LHCN-M2 (cell line): ENCODE data around the gene LRRC55. TPM values are rescaled to one million over a fixed set of nuclear protein-coding genes. Genes with fewer than 3 reads are reported as not detected.

Source experiments
- DNase-seq: peaks from one replicate; pipeline ENCODE4 v3.0.0-alpha.2; 2012; ENCODE audit warnings: low read depth
- total RNA-seq: library from RNA; depleted of rRNA; stranded (reverse); fragments of >200 nt; gene quantifications from 2 replicates; pipeline ENCODE4 v1.2.3, GENCODE V29; 2014; rRNA removed

The LRRC55 gene
- total RNA-seq, 1 experiment from 2014 or later: not detected

DNA sequence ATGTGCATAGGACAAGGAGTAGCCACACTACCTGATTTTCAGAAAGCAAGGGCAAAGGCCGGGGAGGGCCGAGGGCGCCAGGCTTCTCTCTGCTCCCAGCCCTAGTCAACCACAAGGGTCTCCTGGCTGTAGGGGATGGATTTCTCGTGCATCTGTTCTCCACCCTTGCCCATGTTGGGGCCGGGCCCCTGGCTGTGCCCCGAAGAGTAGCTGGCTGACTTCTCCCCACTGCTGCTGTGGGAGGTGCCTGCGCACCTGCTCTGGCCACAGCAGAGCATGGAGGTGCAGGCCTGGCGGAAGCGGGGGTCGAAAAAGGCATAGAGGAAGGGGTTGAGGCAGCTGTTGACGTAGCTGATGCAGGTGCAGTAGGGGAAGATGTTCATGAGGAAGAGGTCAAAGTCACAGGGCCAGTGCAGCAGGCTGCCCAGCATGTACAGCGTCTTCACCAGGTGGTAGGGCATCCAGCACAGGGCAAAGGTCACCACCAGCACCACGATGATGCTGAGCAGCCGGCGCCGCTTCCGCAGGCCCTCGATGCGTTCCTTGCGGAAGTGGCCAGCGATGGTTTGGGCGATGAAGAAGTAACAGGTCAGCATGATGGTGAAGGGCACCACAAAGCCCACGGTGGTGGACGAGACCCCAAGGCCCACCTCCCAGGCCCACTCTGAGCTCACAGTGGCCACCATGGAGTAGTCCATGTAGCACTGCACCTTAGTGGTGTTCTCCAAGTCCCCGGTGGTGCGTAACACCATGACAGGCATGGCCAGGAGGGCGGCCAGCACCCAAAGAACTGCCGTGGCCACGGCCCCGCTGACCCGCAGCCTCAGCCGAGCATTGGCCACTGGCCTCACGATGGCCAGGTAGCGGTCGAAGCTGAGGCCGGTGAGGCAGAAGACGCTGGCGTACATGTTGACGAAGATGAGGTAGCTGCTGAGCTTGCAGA is 54.3 kb downstream of the LRRC55 start:
- no peak for DNase-seq

- DNase-seq: no peak
Measured at GRCh38 chr11:57237204-57237681, 55.5 kb downstream of the LRRC55 start, which contains the start of gene APLNR. TSS of gene APLNR (minus strand) at chr11:57237250. CDS start at chr11:57237004, 246 bp downstream.

- DNase-seq: no peak
Measured at GRCh38 chr11:57239348-57239747, 57.6 kb downstream of the LRRC55 start.

DNA sequence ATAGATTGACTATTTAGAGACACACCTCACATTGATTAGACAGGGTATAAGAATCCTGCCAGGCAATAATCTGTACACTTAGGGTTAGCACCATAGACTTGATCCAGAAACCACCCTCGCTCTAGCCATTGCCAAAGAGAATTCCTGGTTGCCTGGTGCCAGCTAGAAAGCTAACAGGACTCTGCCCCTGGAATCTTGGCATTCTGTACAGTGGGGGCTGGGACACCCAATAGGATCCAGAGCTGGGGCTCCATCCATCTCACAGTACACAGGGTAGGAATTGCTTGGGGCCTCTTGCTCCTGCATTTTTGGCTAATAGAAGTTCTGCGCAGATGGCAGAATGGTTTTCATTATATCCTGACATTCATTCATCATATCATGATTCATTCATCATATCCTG is 58.3 kb downstream of the LRRC55 start:
- DNase-seq: no peak

- no peak for DNase-seq
Measured at GRCh38 chr11:57240757-57241156, 59.0 kb downstream of the LRRC55 start.

Other genes with a start within 250 kb of the LRRC55 start
- not detected in 2 replicates for gene OR5AK2, start 193.0 kb upstream of the LRRC55 start, total RNA-seq
- gene APLNR, start 55.3 kb downstream of the LRRC55 start, total RNA-seq: 0.11 TPM in 1 of 2 replicates, not detected in the other
- 95.9 and 114 TPM in 2 replicates for gene TNKS1BP1, start 143.0 kb downstream of the LRRC55 start, total RNA-seq
- gene SSRP1, start 153.9 kb downstream of the LRRC55 start, total RNA-seq: 150 and 169 TPM in 2 replicates
- not detected in 2 replicates for gene P2RX3, start 156.4 kb downstream of the LRRC55 start, total RNA-seq
- not detected in 2 replicates for gene PRG3, start 199.2 kb downstream of the LRRC55 start, total RNA-seq
- gene PRG2, start 208.7 kb downstream of the LRRC55 start, total RNA-seq: 0.06 TPM in 1 of 2 replicates, not detected in the other
- gene SLC43A3, start 245.2 kb downstream of the LRRC55 start, total RNA-seq: 113 and 153 TPM in 2 replicates